WTC11 (cell line): ENCODE measurements around the gene FBLN5. TPM values are rescaled to one million over a fixed set of nuclear protein-coding genes. Genes with fewer than 3 reads are reported as not detected.

ENCODE experiments used
- ATAC-seq: fragments of 200-7000 bp; cut with Tn5 transposase; 2 replicates; pipeline ENCODE4 v1.10.0; 2021; ENCODE audit warnings: mild to moderate bottlenecking, moderate library complexity
- CTCF ChIA-PET: fragments of 300-600 bp; sonication (Branson Sonifier 250); formaldehyde crosslinking; loops from one replicate; lab custom pipeline; 2021; ENCODE audit warnings: antibody characterized with exemption; lab: Charles Lee
- POLR2A ChIA-PET: fragments of 350-600 bp; sonication (Branson Sonifier 250); formaldehyde crosslinking; loops from one replicate; lab custom pipeline; 2021; ENCODE audit warnings: antibody characterized with exemption; lab: Charles Lee
- DNase-seq: peaks from one replicate; pipeline ENCODE4 v3.0.0; 2021; ENCODE audit warnings: low spot score
- H3K27ac Mint-ChIP-seq: 2 replicates; pipeline ENCODE4 v1.8.0; 2021; ENCODE audit warnings: mixed read lengths
- H3K27me3 Mint-ChIP-seq: 2 replicates; pipeline ENCODE4 v1.8.0; 2021; ENCODE audit warnings: low read depth, mild to moderate bottlenecking, moderate library complexity, mixed read lengths
- H3K36me3 Mint-ChIP-seq: 2 replicates; pipeline ENCODE4 v1.8.0; 2021; ENCODE audit warnings: mixed read lengths
- H3K4me1 Mint-ChIP-seq: 2 replicates; pipeline ENCODE4 v1.8.0; 2022; ENCODE audit warnings: mixed read lengths
- H3K4me3 Mint-ChIP-seq: 2 replicates; pipeline ENCODE4 v1.8.0; 2021; ENCODE audit warnings: mild to moderate bottlenecking, moderate library complexity, mixed read lengths
- H3K9me3 Mint-ChIP-seq: 2 replicates; pipeline ENCODE4 v1.8.0; 2021; ENCODE audit warnings: mixed read lengths
- ATF1 ChIP-seq: sonication (generic); formaldehyde crosslinking; IDR thresholded peaks from 2 replicates; pipeline ENCODE4 v1.8.1; 2023; ENCODE audit warnings: mild to moderate bottlenecking, moderate library complexity, missing genetic modification reagents
- KAT7 ChIP-seq: sonication (generic); formaldehyde crosslinking; IDR thresholded peaks from 2 replicates; pipeline ENCODE4 v1.8.1; 2023; ENCODE audit warnings: missing genetic modification reagents, mild to moderate bottlenecking, borderline replicate concordance
- PRRX2 ChIP-seq: fragments of 250-450 bp; sonication (Bioruptor Pico); IDR thresholded peaks from 2 replicates; pipeline ENCODE4 v1.8.0; 2021; ENCODE audit warnings: mild to moderate bottlenecking
- SMAD3 ChIP-seq: sonication (generic); formaldehyde crosslinking; IDR thresholded peaks from 2 replicates; pipeline ENCODE4 v1.8.0; 2022; ENCODE audit warnings: missing genetic modification reagents, mild to moderate bottlenecking, borderline replicate concordance
- ZNF232 ChIP-seq: sonication (generic); formaldehyde crosslinking; IDR thresholded peaks from 2 replicates; pipeline ENCODE4 v1.8.0; 2022; ENCODE audit warnings: mild to moderate bottlenecking, missing genetic modification reagents
- ZNF263 ChIP-seq: sonication (generic); formaldehyde crosslinking; IDR thresholded peaks from 2 replicates; pipeline ENCODE4 v1.8.1; 2022; ENCODE audit warnings: low read depth, mild to moderate bottlenecking, moderate library complexity, missing genetic modification reagents
- ZNF671 ChIP-seq: fragments of 250-450 bp; sonication (Bioruptor Pico); IDR thresholded peaks from 2 replicates; pipeline ENCODE4 v1.8.0; 2021; ENCODE audit warnings: mild to moderate bottlenecking
- total RNA-seq: library from RNA; stranded (reverse); gene quantifications from 3 replicates; pipeline ENCODE4 v1.2.3, GENCODE V29; 2021
- TF ChIP-seq, protein P1 (sequence below): fragments of 250-450 bp; sonication (Bioruptor Pico); conservative IDR thresholded peaks from 2 replicates; pipeline ENCODE4 v1.9.0; 2021; ENCODE audit warnings: mild to moderate bottlenecking
- TF ChIP-seq, protein P2 (sequence below): sonication (generic); formaldehyde crosslinking; IDR thresholded peaks from 2 replicates; pipeline ENCODE4 v1.8.0; 2022; ENCODE audit warnings: mild to moderate bottlenecking, missing genetic modification reagents
- TF ChIP-seq, protein P3 (sequence below): sonication (generic); formaldehyde crosslinking; conservative IDR thresholded peaks from 2 replicates; pipeline ENCODE4 v1.8.1; 2023; ENCODE audit warnings: mild to moderate bottlenecking, low read depth, missing genetic modification reagents, moderate library complexity
- TF ChIP-seq, protein P4 (sequence below): sonication (generic); formaldehyde crosslinking; IDR thresholded peaks from 2 replicates; pipeline ENCODE4 v1.8.1; 2022; ENCODE audit warnings: mild to moderate bottlenecking, missing genetic modification reagents, moderate library complexity, borderline replicate concordance
- TF ChIP-seq, protein P5 (sequence below): fragments of 250-450 bp; sonication (Bioruptor Pico); IDR thresholded peaks from 2 replicates; pipeline ENCODE4 v2.1.2; 2022; ENCODE audit warnings: mild to moderate bottlenecking, moderate library complexity
- TF ChIP-seq, protein P6 (sequence below): fragments of 250-450 bp; sonication (Bioruptor Pico); IDR thresholded peaks from 2 replicates; pipeline ENCODE4 v1.9.0; 2021; ENCODE audit warnings: mild to moderate bottlenecking, borderline replicate concordance

Gene FBLN5
- total RNA-seq, 1 experiment from 2014 or later = 4.0 TPM

DNA sequence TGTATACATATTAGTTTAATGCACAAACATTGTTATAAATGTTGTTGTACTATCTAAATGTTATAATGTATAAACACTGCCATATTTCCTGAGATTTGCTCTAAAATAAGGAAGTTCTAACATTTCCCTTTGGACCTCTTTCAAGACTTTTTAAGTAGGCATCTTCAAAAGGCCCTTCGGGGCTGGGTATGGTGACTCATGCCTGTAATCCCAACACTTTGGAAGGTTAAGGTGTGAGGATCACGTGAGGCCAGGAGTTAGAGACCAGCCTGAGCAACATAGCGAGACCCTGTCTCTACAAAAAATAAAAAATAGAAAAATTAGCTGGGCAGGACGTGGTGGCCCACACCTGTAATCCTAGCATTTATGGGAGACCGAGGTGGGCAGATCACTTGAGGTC lies 35.5 kb downstream of the FBLN5 start (continued):
- TF ChIP-seq, protein P1, sequence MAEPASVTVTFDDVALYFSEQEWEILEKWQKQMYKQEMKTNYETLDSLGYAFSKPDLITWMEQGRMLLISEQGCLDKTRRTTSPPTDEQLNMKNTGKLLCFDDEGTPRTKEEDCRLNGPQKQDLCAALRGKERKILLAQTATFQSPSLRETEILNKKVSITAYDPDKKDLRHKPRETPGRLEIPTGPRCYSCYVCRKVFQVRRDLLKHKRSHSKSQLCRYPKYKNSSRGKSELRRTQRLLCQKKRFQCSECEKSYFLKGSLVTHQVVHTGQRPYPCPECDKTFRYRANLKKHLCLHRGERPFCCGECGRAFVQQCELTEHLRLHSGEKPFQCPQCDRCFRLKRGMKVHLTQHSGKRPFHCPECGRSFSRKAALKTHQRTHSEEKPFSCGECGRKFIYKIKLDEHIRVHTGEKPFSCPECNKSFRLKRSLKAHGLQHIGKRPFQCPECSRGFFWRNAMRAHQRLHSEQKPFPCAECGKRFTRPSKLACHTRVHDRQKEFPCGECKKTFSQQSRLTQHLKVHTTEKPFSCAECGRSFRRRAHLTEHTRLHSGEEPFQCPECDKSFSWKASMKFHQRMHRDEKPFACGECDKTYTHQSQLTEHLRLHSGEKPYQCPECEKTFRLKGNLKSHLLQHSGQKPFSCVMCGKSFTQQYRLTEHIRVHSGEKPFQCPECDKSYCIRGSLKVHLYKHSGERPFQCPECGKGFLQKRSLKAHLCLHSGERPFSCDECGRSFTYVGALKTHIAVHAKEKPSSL = no peak

DNA sequence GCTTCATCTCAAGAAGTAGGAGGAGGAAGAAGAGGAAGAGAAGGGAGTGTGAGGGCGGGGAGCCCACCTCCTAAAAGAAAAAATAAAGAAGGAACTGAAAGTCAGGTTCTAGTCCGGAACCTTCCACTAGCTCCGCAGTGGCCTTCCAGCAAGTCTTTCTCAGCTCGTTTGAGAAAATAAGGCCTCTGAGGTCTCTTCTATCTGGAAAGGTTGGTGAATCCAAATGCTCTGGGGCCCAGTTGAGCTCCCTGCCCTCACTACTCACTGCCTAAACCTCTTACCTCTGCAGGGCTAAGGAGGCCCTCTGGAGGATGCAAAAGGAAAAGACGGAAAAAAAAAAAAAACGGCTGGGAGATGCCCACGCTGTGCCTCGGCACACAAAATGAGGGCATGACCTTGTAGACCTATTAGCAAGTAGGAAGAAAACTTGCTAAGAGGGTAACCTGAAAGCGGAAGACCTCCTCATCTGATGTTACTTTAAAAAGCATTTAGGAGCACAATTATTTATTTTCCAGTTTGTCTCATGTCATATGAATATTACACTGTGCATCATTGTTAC lies 35.9 kb downstream of the FBLN5 start:
- no peak overlapping the region for H3K4me3 Mint-ChIP-seq
- DNase-seq (peak; percentile 34), ATAC-seq (peak; percentile 100)
- H3K27ac Mint-ChIP-seq = no peak overlapping the region
- H3K4me1 Mint-ChIP-seq = peaks cover 7% of the 10 kb centered on the region
- ChIA-PET CTCF (interaction anchor here (0.6 to 2.5 kb wide), 55 partner anchors 9 to 738 kb away, joined by 3 to 45 read pairs (median 4); partner anchors contain the start of genes CATSPERB, CCDC88C, FBLN5 and TC2N), POLR2A (interaction anchor here (0.6 to 0.7 kb wide), 2 partner anchors 46 to 264 kb away, joined by 3 to 4 read pairs; no protein-coding TSS in a partner anchor)
- TF ChIP-seq KAT7 (CRISPR knock-in tag) (no peak), ZNF263 (CRISPR knock-in tag) (no peak), ATF1 (CRISPR knock-in tag) (no peak), SMAD3 (no peak), ZNF232 (CRISPR knock-in tag) (no peak), ZNF671 (no peak), PRRX2 (no peak)
- TF ChIP-seq, protein P2, sequence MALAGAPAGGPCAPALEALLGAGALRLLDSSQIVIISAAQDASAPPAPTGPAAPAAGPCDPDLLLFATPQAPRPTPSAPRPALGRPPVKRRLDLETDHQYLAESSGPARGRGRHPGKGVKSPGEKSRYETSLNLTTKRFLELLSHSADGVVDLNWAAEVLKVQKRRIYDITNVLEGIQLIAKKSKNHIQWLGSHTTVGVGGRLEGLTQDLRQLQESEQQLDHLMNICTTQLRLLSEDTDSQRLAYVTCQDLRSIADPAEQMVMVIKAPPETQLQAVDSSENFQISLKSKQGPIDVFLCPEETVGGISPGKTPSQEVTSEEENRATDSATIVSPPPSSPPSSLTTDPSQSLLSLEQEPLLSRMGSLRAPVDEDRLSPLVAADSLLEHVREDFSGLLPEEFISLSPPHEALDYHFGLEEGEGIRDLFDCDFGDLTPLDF (CRISPR knock-in tag) = no peak
- TF ChIP-seq, protein P3, sequence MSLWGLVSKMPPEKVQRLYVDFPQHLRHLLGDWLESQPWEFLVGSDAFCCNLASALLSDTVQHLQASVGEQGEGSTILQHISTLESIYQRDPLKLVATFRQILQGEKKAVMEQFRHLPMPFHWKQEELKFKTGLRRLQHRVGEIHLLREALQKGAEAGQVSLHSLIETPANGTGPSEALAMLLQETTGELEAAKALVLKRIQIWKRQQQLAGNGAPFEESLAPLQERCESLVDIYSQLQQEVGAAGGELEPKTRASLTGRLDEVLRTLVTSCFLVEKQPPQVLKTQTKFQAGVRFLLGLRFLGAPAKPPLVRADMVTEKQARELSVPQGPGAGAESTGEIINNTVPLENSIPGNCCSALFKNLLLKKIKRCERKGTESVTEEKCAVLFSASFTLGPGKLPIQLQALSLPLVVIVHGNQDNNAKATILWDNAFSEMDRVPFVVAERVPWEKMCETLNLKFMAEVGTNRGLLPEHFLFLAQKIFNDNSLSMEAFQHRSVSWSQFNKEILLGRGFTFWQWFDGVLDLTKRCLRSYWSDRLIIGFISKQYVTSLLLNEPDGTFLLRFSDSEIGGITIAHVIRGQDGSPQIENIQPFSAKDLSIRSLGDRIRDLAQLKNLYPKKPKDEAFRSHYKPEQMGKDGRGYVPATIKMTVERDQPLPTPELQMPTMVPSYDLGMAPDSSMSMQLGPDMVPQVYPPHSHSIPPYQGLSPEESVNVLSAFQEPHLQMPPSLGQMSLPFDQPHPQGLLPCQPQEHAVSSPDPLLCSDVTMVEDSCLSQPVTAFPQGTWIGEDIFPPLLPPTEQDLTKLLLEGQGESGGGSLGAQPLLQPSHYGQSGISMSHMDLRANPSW = no peak
- TF ChIP-seq, protein P4, sequence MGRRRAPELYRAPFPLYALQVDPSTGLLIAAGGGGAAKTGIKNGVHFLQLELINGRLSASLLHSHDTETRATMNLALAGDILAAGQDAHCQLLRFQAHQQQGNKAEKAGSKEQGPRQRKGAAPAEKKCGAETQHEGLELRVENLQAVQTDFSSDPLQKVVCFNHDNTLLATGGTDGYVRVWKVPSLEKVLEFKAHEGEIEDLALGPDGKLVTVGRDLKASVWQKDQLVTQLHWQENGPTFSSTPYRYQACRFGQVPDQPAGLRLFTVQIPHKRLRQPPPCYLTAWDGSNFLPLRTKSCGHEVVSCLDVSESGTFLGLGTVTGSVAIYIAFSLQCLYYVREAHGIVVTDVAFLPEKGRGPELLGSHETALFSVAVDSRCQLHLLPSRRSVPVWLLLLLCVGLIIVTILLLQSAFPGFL (CRISPR knock-in tag) = no peak
- TF ChIP-seq, protein P5, sequence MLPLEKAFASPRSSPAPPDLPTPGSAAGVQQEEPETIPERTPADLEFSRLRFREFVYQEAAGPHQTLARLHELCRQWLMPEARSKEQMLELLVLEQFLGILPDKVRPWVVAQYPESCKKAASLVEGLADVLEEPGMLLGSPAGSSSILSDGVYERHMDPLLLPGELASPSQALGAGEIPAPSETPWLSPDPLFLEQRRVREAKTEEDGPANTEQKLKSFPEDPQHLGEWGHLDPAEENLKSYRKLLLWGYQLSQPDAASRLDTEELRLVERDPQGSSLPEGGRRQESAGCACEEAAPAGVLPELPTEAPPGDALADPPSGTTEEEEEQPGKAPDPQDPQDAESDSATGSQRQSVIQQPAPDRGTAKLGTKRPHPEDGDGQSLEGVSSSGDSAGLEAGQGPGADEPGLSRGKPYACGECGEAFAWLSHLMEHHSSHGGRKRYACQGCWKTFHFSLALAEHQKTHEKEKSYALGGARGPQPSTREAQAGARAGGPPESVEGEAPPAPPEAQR = no peak
- TF ChIP-seq, protein P6, sequence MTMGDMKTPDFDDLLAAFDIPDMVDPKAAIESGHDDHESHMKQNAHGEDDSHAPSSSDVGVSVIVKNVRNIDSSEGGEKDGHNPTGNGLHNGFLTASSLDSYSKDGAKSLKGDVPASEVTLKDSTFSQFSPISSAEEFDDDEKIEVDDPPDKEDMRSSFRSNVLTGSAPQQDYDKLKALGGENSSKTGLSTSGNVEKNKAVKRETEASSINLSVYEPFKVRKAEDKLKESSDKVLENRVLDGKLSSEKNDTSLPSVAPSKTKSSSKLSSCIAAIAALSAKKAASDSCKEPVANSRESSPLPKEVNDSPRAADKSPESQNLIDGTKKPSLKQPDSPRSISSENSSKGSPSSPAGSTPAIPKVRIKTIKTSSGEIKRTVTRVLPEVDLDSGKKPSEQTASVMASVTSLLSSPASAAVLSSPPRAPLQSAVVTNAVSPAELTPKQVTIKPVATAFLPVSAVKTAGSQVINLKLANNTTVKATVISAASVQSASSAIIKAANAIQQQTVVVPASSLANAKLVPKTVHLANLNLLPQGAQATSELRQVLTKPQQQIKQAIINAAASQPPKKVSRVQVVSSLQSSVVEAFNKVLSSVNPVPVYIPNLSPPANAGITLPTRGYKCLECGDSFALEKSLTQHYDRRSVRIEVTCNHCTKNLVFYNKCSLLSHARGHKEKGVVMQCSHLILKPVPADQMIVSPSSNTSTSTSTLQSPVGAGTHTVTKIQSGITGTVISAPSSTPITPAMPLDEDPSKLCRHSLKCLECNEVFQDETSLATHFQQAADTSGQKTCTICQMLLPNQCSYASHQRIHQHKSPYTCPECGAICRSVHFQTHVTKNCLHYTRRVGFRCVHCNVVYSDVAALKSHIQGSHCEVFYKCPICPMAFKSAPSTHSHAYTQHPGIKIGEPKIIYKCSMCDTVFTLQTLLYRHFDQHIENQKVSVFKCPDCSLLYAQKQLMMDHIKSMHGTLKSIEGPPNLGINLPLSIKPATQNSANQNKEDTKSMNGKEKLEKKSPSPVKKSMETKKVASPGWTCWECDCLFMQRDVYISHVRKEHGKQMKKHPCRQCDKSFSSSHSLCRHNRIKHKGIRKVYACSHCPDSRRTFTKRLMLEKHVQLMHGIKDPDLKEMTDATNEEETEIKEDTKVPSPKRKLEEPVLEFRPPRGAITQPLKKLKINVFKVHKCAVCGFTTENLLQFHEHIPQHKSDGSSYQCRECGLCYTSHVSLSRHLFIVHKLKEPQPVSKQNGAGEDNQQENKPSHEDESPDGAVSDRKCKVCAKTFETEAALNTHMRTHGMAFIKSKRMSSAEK (CRISPR knock-in tag) = no peak
- peaks cover 12% of the 10 kb centered on the region for H3K9me3 Mint-ChIP-seq
- no peaks in the 10 kb centered on the region; the same call in 1 of the 2 replicates for H3K27me3 Mint-ChIP-seq
- no peaks in the 10 kb centered on the region; the same call in 1 of the 2 replicates for H3K36me3 Mint-ChIP-seq
